Common myeloid progenitor, CD34-positive (primary cell): ENCODE data around the gene GSTM2.

ENCODE experiments used
- CTCF ChIA-PET: fragments of 350-600 bp; sonication (Branson Sonifier 250); formaldehyde crosslinking; loops from one replicate; lab custom pipeline; 2021; ENCODE audit warnings: antibody characterized with exemption; lab: Charles Lee
- POLR2A ChIA-PET: fragments of 350-600 bp; sonication (Branson Sonifier 250); formaldehyde crosslinking; loops from one replicate; lab custom pipeline; 2021; ENCODE audit warnings: antibody characterized with exemption; lab: Charles Lee
- DNase-seq, 3 donors: peaks; one replicate each; pipeline versions ENCODE4 v3.0.0 to v3.0.0-alpha.2; 2013
- H3K27ac ChIP-seq, 2 experiments: 1 replicate in 1 of 2; 2 replicates in 1 of 2; pipeline ENCODE4 v1.7.0; 2013; ENCODE audit warnings: inconsistent platforms in 2 of 2, low read length in 2 of 2, mild to moderate bottlenecking in 2 of 2, low read depth in 1 of 2, moderate library complexity in 1 of 2; ENCODE audit not compliant: severe bottlenecking in 2 of 2, insufficient read depth in 1 of 2, poor library complexity in 1 of 2
- H3K27me3 ChIP-seq, 5 experiments: replicated peaks in 2 of 5; 1 replicate in 3 of 5; 2 replicates in 2 of 5; pipeline versions ENCODE4 v1.6.1 to v1.7.0; 2013; ENCODE audit warnings: low read length in 4 of 5, mild to moderate bottlenecking in 2 of 5, moderate library complexity in 2 of 5, inconsistent platforms in 1 of 5; ENCODE audit not compliant: insufficient read depth in 5 of 5, control insufficient read depth in 4 of 5
- H3K36me3 ChIP-seq, 4 experiments: 1 replicate in 2 of 4; 2 replicates in 2 of 4; pipeline versions ENCODE4 v1.6.1 to v1.7.0; 2013; ENCODE audit warnings: low read length in 3 of 4, control low read depth in 1 of 4, mild to moderate bottlenecking in 1 of 4; ENCODE audit not compliant: control insufficient read depth in 4 of 4, insufficient read depth in 4 of 4
- H3K4me1 ChIP-seq, 4 experiments: 1 replicate in 3 of 4; 2 replicates in 1 of 4; pipeline versions ENCODE4 v1.6.1 to v1.7.1; 2013; ENCODE audit warnings: low read length in 3 of 4, mild to moderate bottlenecking in 3 of 4, control low read depth in 1 of 4, inconsistent platforms in 1 of 4, moderate library complexity in 1 of 4; ENCODE audit not compliant: control insufficient read depth in 4 of 4, insufficient read depth in 4 of 4; ENCODE audit errors: control extremely low read depth in 1 of 4
- H3K4me3 ChIP-seq, 7 experiments: 1 replicate in 4 of 7; 2 replicates in 3 of 7; pipeline versions ENCODE4 v1.5.1 to v1.7.0; 2013; ENCODE audit warnings: mild to moderate bottlenecking in 7 of 7, low read length in 6 of 7, moderate library complexity in 6 of 7, inconsistent platforms in 2 of 7, low read depth in 2 of 7, control low read depth in 1 of 7; ENCODE audit not compliant: insufficient read depth in 4 of 7, control insufficient read depth in 1 of 7; ENCODE audit errors: extremely low read depth in 1 of 7
- H3K9me3 ChIP-seq, 5 experiments: 1 replicate in 4 of 5; 2 replicates in 1 of 5; pipeline versions ENCODE4 v1.6.1 to v1.7.1; 2013; ENCODE audit warnings: low read length in 4 of 5, mild to moderate bottlenecking in 2 of 5, inconsistent platforms in 1 of 5, low read depth in 1 of 5, moderate library complexity in 1 of 5; ENCODE audit not compliant: control insufficient read depth in 4 of 5, insufficient read depth in 2 of 5; ENCODE audit errors: control extremely low read depth in 1 of 5
- WGBS: methylation state at CpG from one replicate; pipeline ENCODE4 v1.1.5; 2013; ENCODE audit not compliant: insufficient coverage; 5-methylcytosine and 5-hydroxymethylcytosine counted together

The GSTM2 gene

GRCh38 chr1:109655615-109656519 lies 12.0 kb upstream of the GSTM2 start, which contains the start of gene GSTM4:
Gene GSTM4, plus strand, starts transcription at chr1:109656099. Its CDS starts 291 bp downstream, at chr1:109656390.
- POLR2A ChIA-PET: interaction anchor here (0.6 kb wide), 1 partner anchor 332 kb away, joined by 3 read pairs; no protein-coding TSS in a partner anchor

GRCh38 chr1:109657395-109657794 lies 10.5 kb upstream of the GSTM2 start:
- CTCF ChIA-PET: interaction anchor here (1.4 to 15.1 kb wide), 4 partner anchors 11 to 323 kb away, joined by 4 to 233 read pairs (median 18); partner anchors contain the start of gene GSTM2
- WGBS: 100% methylated on average over 1 of the region's 4 CpGs
- no peak for DNase-seq
- Histone ChIP-seq H3K27me3 (no peaks in the 10 kb centered on the region), H3K9me3 (no peaks in the 10 kb centered on the region), H3K4me3 (no peak overlapping the region), H3K27ac (no peak overlapping the region), H3K4me1 (peaks cover 3 to 36% (median 26%) of the 10 kb centered on the region in 4 experiments), H3K36me3 (peaks cover 0 to 23% (median 7%) of the 10 kb centered on the region in 4 experiments)
- POLR2A ChIA-PET: no interaction called here

More at GRCh38 chr1:109655615-109656519, 12.0 kb upstream of the GSTM2 start, which contains the start of gene GSTM4:
- Histone ChIP-seq H3K4me3 (peak within 1 kb of the TSS; percentile 69 to 93 (median 84)), H3K4me1 (peaks cover 3 to 36% (median 26%) of the 10 kb centered on the region in 4 experiments), H3K27me3 (peaks cover 0 to 2% (median 0%) of the 10 kb centered on the region in 5 experiments), H3K9me3 (no peaks in the 10 kb centered on the region), H3K36me3 (peaks cover 0 to 19% (median 1%) of the 10 kb centered on the region in 4 experiments), H3K27ac (peak within 1 kb of the TSS in 1 of 2 experiments; percentile 47)
- peak; percentile 53 to 68 (median 57) for DNase-seq
- under 1% methylated on average over 46 of the region's 54 CpGs for WGBS
- CTCF ChIA-PET: interaction anchor here (1.2 to 15.1 kb wide), 6 partner anchors 12 to 328 kb away, joined by 4 to 233 read pairs (median 6); partner anchors contain the start of genes AHCYL1 and GSTM2

GRCh38 chr1:109657970-109658369 lies 9.9 kb upstream of the GSTM2 start:
- 100% methylated on average over 3 of the region's 7 CpGs for WGBS
- POLR2A ChIA-PET: no interaction called here
- CTCF ChIA-PET: interaction anchor here (0.9 to 15.1 kb wide), 6 partner anchors 8 to 343 kb away, joined by 3 to 233 read pairs (median 17); partner anchors contain the start of gene GSTM2

GRCh38 chr1:109658533-109659042 lies 9.3 kb upstream of the GSTM2 start:
- 33% methylated on average over 3 of the region's 3 CpGs for WGBS
- Histone ChIP-seq H3K9me3 (no peaks in the 10 kb centered on the region), H3K27me3 (no peaks in the 10 kb centered on the region), H3K36me3 (peaks cover 0 to 23% (median 7%) of the 10 kb centered on the region in 4 experiments), H3K4me3 (no peak overlapping the region), H3K4me1 (peaks cover 3 to 36% (median 27%) of the 10 kb centered on the region in 4 experiments), H3K27ac (no peak overlapping the region)
- ChIA-PET POLR2A (no interaction called here), CTCF (interaction anchor here (0.9 to 15.1 kb wide), 5 partner anchors 9 to 342 kb away, joined by 3 to 233 read pairs (median 27); partner anchors contain the start of gene GSTM2)
- DNase-seq: no peak

More at GRCh38 chr1:109657970-109658369, 9.9 kb upstream of the GSTM2 start:
- Histone ChIP-seq H3K4me1 (peaks cover 3 to 36% (median 26%) of the 10 kb centered on the region in 4 experiments), H3K27ac (no peak overlapping the region), H3K4me3 (no peak overlapping the region), H3K9me3 (no peaks in the 10 kb centered on the region), H3K36me3 (peaks cover 0 to 23% (median 7%) of the 10 kb centered on the region in 4 experiments), H3K27me3 (no peaks in the 10 kb centered on the region)
- DNase-seq: no peak

- CTCF ChIA-PET: interaction anchor here (4.7 to 15.1 kb wide), 3 partner anchors 9 to 114 kb away, joined by 27 to 233 read pairs (median 29); no protein-coding TSS in a partner anchor
- H3K4me1 ChIP-seq: peaks cover 3 to 36% (median 31%) of the 10 kb centered on the region in 4 experiments
- no peak for DNase-seq
- no peak overlapping the region for H3K27ac ChIP-seq
- 90% methylated on average over 2 of the region's 2 CpGs for WGBS
- POLR2A ChIA-PET: no interaction called here
- H3K36me3 ChIP-seq: peaks cover 0 to 23% (median 7%) of the 10 kb centered on the region in 4 experiments
- no peaks in the 10 kb centered on the region for H3K9me3 ChIP-seq
- H3K4me3 ChIP-seq: no peak overlapping the region
- no peaks in the 10 kb centered on the region for H3K27me3 ChIP-seq
Observed at GRCh38 chr1:109659145-109659544, 8.7 kb upstream of the GSTM2 start.

GRCh38 chr1:109659997-109660690 lies 7.7 kb upstream of the GSTM2 start:
- WGBS: 78% methylated on average over 1 of the region's 5 CpGs
- H3K27me3 ChIP-seq: no peaks in the 10 kb centered on the region
- no peaks in the 10 kb centered on the region for H3K9me3 ChIP-seq
- no peak for DNase-seq
- no peak overlapping the region for H3K4me3 ChIP-seq
- POLR2A ChIA-PET: no interaction called here
- no peak overlapping the region for H3K27ac ChIP-seq
- H3K4me1 ChIP-seq: peaks cover 3 to 36% (median 29%) of the 10 kb centered on the region in 4 experiments
- CTCF ChIA-PET: interaction anchor here (5.3 to 15.1 kb wide), 2 partner anchors 10 to 22 kb away, joined by 27 to 233 read pairs; no protein-coding TSS in a partner anchor
- H3K36me3 ChIP-seq: peaks cover 0 to 23% (median 7%) of the 10 kb centered on the region in 4 experiments
